Measurements from ENCODE around the gene REM1. TPM values are rescaled to one million over a fixed set of nuclear protein-coding genes. Genes with fewer than 3 reads are reported as not detected.
"Not testable (repeated sequence)": the region's sequence is repeated elsewhere in the genome, so short reads cannot be mapped to it uniquely, and the experiment has no call there.

The REM1 gene, protein sequence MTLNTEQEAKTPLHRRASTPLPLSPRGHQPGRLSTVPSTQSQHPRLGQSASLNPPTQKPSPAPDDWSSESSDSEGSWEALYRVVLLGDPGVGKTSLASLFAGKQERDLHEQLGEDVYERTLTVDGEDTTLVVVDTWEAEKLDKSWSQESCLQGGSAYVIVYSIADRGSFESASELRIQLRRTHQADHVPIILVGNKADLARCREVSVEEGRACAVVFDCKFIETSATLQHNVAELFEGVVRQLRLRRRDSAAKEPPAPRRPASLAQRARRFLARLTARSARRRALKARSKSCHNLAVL
- not detected for total RNA-seq (2021; ENCODE audit: unreplicated experiment)
- not detected for polyA plus RNA-seq (2012; ENCODE audit: insufficient read length)
- percentile 14 among the genes with signal in this experiment for Bru-seq, nascent RNA
- percentile 8 among the genes with signal in this experiment for BruChase-seq, experiment 1, labeled RNA remaining after a 2-hour chase
- percentile 9 among the genes with signal in this experiment for BruChase-seq, experiment 2, labeled RNA remaining after a 6-hour chase
- long read RNA-seq: 0 reads

DNA sequence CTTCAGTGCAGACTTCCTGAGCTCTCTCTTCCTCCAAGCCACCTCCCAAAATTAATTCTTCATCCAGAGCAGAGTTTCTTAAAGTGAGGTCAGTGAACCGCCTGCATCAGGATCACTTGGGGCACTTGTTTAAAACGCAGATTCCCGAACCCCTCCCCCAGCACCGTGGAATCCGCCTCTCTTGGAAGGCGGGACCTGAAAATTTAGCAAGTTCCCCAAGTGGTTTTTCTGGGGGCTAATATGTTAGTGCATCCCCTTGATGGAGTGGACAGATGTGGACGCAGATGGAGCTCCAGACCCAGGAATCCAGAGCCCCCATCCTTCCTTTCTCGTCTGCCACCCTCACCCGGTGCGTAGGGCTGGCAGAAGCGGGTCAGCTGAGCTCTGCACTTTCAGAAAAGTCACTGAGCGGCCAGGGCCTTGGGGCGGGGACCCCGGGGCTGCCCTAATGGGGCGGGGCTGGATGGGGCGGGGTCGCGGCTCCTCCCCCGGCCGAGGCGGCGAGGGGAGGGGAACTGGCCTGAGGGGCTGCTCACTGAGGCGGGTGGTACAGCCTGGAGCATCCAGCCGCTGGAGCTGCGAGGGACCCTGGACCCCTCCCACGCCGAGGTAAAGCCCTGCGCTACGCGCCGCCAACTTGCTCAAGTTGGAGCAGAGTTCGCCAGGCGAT lies at the start of gene REM1, which contains the start of gene DEFB124:
TSS of gene REM1 (plus strand) at position 531 of the 670 bp plus-strand sequence. CDS start 1,158 bp downstream, outside the sequence.
TSS of gene DEFB124 (minus strand) at position 370 of the 670 bp plus-strand sequence. CDS start 2,114 bp downstream, outside the sequence.
- TF ChIP-seq SIN3A (IDR thresholded peaks at IDR 0.05; ENCODE audit: borderline replicate concordance, insufficient read depth, low read depth, low read length) (no peak), TCF7L2 (IDR thresholded peaks at IDR 0.05; ENCODE audit: low read depth, low read length) (no peak), POLR2AphosphoS5 (IDR thresholded peaks at IDR 0.05; ENCODE audit: low read depth, low read length) (no peak)
- TF ChIP-seq, protein P1, sequence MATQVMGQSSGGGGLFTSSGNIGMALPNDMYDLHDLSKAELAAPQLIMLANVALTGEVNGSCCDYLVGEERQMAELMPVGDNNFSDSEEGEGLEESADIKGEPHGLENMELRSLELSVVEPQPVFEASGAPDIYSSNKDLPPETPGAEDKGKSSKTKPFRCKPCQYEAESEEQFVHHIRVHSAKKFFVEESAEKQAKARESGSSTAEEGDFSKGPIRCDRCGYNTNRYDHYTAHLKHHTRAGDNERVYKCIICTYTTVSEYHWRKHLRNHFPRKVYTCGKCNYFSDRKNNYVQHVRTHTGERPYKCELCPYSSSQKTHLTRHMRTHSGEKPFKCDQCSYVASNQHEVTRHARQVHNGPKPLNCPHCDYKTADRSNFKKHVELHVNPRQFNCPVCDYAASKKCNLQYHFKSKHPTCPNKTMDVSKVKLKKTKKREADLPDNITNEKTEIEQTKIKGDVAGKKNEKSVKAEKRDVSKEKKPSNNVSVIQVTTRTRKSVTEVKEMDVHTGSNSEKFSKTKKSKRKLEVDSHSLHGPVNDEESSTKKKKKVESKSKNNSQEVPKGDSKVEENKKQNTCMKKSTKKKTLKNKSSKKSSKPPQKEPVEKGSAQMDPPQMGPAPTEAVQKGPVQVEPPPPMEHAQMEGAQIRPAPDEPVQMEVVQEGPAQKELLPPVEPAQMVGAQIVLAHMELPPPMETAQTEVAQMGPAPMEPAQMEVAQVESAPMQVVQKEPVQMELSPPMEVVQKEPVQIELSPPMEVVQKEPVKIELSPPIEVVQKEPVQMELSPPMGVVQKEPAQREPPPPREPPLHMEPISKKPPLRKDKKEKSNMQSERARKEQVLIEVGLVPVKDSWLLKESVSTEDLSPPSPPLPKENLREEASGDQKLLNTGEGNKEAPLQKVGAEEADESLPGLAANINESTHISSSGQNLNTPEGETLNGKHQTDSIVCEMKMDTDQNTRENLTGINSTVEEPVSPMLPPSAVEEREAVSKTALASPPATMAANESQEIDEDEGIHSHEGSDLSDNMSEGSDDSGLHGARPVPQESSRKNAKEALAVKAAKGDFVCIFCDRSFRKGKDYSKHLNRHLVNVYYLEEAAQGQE (IDR thresholded peaks at IDR 0.05; ENCODE audit: insufficient read depth in 1 of 2, low read depth in 2 of 2, low read length in 1 of 2): no peak
- TF ChIP-seq, protein P2, sequence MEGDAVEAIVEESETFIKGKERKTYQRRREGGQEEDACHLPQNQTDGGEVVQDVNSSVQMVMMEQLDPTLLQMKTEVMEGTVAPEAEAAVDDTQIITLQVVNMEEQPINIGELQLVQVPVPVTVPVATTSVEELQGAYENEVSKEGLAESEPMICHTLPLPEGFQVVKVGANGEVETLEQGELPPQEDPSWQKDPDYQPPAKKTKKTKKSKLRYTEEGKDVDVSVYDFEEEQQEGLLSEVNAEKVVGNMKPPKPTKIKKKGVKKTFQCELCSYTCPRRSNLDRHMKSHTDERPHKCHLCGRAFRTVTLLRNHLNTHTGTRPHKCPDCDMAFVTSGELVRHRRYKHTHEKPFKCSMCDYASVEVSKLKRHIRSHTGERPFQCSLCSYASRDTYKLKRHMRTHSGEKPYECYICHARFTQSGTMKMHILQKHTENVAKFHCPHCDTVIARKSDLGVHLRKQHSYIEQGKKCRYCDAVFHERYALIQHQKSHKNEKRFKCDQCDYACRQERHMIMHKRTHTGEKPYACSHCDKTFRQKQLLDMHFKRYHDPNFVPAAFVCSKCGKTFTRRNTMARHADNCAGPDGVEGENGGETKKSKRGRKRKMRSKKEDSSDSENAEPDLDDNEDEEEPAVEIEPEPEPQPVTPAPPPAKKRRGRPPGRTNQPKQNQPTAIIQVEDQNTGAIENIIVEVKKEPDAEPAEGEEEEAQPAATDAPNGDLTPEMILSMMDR (IDR thresholded peaks at IDR 0.05): no peak
- Histone ChIP-seq H3K4me3 (ENCODE audit: low read depth in 2 of 2, low read length in 2 of 2) (peak within 1 kb of the TSS; percentile 32 to 46), H3K27ac (ENCODE audit: low read length) (no peak within 1 kb of the TSS), H3K27me3 (ENCODE audit: control insufficient read depth, insufficient read depth, low read length) (0 out of 2 replicates have a peak, but pooled peaks cover 2% of the 10 kb centered on the region), H3K4me1 (ENCODE audit: control insufficient read depth, insufficient read depth, low read length) (peaks cover 12% of the 10 kb centered on the region; the same call in 1 of the 2 replicates), H3K36me3 (ENCODE audit: control insufficient read depth, insufficient read depth, low read length) (no peaks in the 10 kb centered on the region), H3K9me3 (ENCODE audit: control insufficient read depth, insufficient read depth, low read depth, low read length) (no peaks in the 10 kb centered on the region)
- ATAC-seq: peak; percentile 43; the same call in 1 of the 2 replicates
- ChIA-PET CTCF (interaction anchor here (0.7 to 3.9 kb wide), 3 partner anchors 11 to 28 kb away, joined by 3 to 21 read pairs (median 4); no protein-coding TSS in a partner anchor), POLR2A (no interaction called here)
- intact Hi-C loops (cut with micrococcal nuclease; ENCODE audit: unreplicated experiment): no loop called here
- no peak for DNase-seq (ENCODE audit: low read depth, low spot score)
- no TSS peak for BruUV-seq (replicated peaks)
- in situ Hi-C loops (cut with HindIII; ENCODE audit: low pct_unique_long_range_greater_than_20kb, low sequenced_read_pairs): no loop called here

DNA sequence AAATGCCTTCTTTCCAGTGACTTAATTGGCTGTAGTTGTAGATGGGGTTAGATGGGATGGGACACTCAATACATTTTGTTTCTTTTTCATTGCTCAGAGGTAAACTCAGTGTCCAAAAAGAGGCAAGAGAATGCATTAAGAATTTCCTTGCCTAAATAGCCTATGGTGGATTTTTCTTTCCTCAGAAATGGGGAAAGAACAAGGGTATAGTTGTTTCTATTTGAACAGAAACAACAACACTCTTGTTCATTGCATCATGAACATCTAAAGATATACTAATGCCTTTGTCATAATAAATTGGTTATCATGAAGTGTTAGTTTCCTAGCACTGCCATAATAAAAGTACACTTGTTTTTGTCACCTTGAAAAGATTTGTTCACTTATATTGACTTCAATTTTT lies 49.3 kb upstream of the REM1 start:
- Histone ChIP-seq H3K27ac (ENCODE audit: low read length) (no peak overlapping the region), H3K4me3 (ENCODE audit: low read depth in 2 of 2, low read length in 2 of 2) (no peak overlapping the region), H3K9me3 (ENCODE audit: control insufficient read depth, insufficient read depth, low read depth, low read length) (no peaks in the 10 kb centered on the region), H3K27me3 (ENCODE audit: control insufficient read depth, insufficient read depth, low read length) (peaks cover 20% of the 10 kb centered on the region), H3K4me1 (ENCODE audit: control insufficient read depth, insufficient read depth, low read length) (no peaks in the 10 kb centered on the region), H3K36me3 (ENCODE audit: control insufficient read depth, insufficient read depth, low read length) (no peaks in the 10 kb centered on the region)
- intact Hi-C loops (cut with micrococcal nuclease; ENCODE audit: unreplicated experiment): no loop called here
- ChIA-PET POLR2A (no interaction called here), CTCF (no interaction called here)
- DNase-seq (ENCODE audit: low read depth, low spot score): no peak
- TF ChIP-seq, protein P1 (IDR thresholded peaks at IDR 0.05; ENCODE audit: insufficient read depth in 1 of 2, low read depth in 2 of 2, low read length in 1 of 2): no peak
- no peak for TF ChIP-seq TCF7L2 (IDR thresholded peaks at IDR 0.05; ENCODE audit: low read depth, low read length)
- no TSS peak for BruUV-seq (replicated peaks)
- ATAC-seq: no peak
- in situ Hi-C loops (cut with HindIII; ENCODE audit: low pct_unique_long_range_greater_than_20kb, low sequenced_read_pairs): no loop called here

DNA sequence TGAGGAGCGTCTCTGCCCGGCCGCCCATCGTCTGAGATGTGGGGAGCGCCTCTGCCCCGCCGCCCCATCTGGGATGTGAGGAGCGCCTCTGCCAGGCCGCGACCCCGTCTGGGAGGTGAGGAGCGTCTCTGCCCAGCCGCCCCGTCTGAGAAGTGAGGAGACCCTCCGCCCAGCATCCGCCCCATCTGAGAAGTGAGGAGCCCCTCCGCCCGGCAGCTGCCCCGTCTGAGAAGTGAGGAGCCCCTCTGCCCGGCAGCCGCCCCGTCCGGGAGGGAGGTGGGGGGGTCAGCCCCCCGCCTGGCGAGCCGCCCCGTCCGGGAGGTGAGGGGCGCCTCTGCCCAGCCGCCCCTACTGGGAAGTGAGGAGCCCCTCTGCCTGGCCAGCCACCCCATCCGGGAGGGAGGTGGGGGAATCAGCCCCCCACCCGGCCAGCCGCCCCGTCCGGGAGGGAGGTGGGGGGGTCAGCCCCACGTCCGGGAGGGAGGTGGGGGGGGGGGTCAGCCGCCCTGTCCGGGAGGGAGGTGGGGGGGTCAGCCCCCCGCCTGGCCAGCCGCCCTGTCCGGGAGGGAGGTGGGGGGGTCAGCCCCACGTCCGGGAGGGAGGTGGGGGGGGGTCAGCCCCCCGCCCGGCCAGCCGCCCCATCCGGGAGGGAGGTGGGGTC lies 48.1 kb upstream of the REM1 start:
- peaks cover 16% of the 10 kb centered on the region for H3K27me3 ChIP-seq (ENCODE audit: control insufficient read depth, insufficient read depth, low read length)
- H3K4me3 ChIP-seq (ENCODE audit: low read depth in 2 of 2, low read length in 2 of 2); H3K9me3 ChIP-seq (ENCODE audit: control insufficient read depth, insufficient read depth, low read depth, low read length); DNase-seq (ENCODE audit: low read depth, low spot score); POLR2A ChIA-PET; H3K4me1 ChIP-seq (ENCODE audit: control insufficient read depth, insufficient read depth, low read length); H3K27ac ChIP-seq (ENCODE audit: low read length); CTCF ChIA-PET; in situ Hi-C loops (cut with HindIII; ENCODE audit: low pct_unique_long_range_greater_than_20kb, low sequenced_read_pairs); intact Hi-C loops (cut with micrococcal nuclease; ENCODE audit: unreplicated experiment); ATAC-seq; H3K36me3 ChIP-seq (ENCODE audit: control insufficient read depth, insufficient read depth, low read length); BruUV-seq (replicated peaks): not testable (repeated sequence)

Data from Panc1 (cell line).